Mucosa of descending colon (tissue), 3 donors: ENCODE results near the gene CCL25. TPM values are rescaled to one million over a fixed set of nuclear protein-coding genes. Genes with fewer than 3 reads are reported as not detected.

ENCODE experiments used
- ATAC-seq: fragments of 200-7000 bp; cut with Tn5 transposase; one replicate; pipeline ENCODE4 v1.9.1; 2020; ENCODE audit warnings: mild to moderate bottlenecking, moderate library complexity
- DNase-seq, 3 donors: peaks; one replicate each; pipeline ENCODE4 v3.0.0-alpha.2; 2020
- H3K36me3 ChIP-seq: fragments of 200-600 bp; one replicate; pipeline ENCODE4 v1.8.0; 2021; ENCODE audit warnings: low read depth, mild to moderate bottlenecking
- H3K4me1 ChIP-seq: fragments of 200-600 bp; one replicate; pipeline ENCODE4 v1.8.0; 2021; ENCODE audit warnings: low read depth, mild to moderate bottlenecking
- H3K4me3 ChIP-seq: fragments of 200-600 bp; one replicate; pipeline ENCODE4 v1.8.0; 2021; ENCODE audit warnings: mild to moderate bottlenecking
- H3K9me3 ChIP-seq: fragments of 200-600 bp; one replicate; pipeline ENCODE4 v1.8.0; 2021; ENCODE audit warnings: mild to moderate bottlenecking
- CTCF ChIP-seq: fragments of 200-600 bp; IDR thresholded peaks from one replicate; pipeline ENCODE4 v1.8.0; 2022; ENCODE audit warnings: antibody characterized with exemption, mild to moderate bottlenecking
- intact Hi-C, 2 donors: fragments of 100-400 bp; cut with DNase I in 1 of 2; cut with micrococcal nuclease in 1 of 2; formaldehyde crosslinking; loops; one replicate each; pipeline versions ENCODE4 v1.11.0 to v1.11.1; 2022; cut with DNase I, micrococcal nuclease
- total RNA-seq, 3 donors: library from RNA; stranded (reverse); fragmentation: NEBNext Ultra II Directional in 2 of 3; extraction: Animal tissue kit (Norgen Biotek cat#: 25700) in 2 of 3; gene quantifications; one replicate each; pipeline versions ENCODE4 v1.2.1 to v1.2.4, GENCODE V29; 2021 to 2023
- donor health status: DM: no; HTN: no; CAD: no; lungs with moderate emphysema.
- donor health status: DM: no; HTN: no; CAD: no.
- donor health status: DM: no; HTN: yes; CAD: no.

CCL25 gene
- total RNA-seq, 3 donors from 2014 or later = not detected

DNA sequence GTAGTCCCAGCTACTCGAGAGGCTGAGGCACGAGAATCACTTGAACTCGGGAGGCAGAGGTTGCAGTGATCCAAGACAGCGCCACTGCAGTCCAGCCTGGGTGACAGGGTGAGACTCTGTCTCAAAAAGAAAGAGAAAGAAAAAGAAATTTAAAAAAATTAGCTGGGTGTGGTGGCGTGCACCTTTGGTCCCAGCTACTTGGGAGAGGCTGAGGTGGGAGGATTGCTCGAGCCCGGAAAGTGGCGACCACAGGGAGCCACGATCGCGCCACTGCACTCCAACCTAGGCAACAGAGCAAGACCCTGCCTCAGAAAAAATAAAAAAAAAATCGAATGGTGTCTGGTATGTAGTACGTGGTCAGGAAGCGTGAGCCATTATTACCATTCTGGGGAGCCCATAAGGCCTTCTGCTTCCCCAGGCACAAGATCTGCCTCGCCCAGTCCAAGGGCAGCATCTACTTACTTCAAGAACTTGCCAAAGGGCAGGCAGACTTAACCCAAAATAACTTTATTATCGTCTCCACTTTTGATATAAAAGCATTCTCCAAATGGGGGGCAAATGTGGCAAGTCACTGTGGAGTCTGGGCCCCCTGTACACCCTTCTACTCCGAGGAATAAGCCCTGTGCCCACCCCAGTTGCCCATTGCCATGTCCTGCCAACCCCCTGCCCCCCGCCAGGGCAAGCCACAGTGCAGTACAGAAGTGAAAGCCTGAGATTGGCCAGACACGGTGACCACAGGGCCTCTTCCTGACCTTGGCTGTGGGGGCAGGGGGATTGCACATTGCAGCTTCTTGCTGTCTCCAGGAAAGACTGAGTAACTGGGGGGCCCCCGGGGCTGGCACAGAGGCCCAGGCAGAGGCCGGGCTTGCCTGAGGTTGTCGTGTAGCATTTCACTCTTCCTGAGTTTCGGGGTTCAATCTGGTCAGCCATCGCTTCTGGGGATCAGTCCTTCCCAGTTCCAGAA is 12.6 kb downstream of the CCL25 start:
- no peak for TF ChIP-seq CTCF
- Histone ChIP-seq H3K4me3 (no peak overlapping the region), H3K9me3 (peaks cover 13% of the 10 kb centered on the region), H3K4me1 (no peaks in the 10 kb centered on the region), H3K36me3 (no peaks in the 10 kb centered on the region)
- ATAC-seq = no peak
- intact Hi-C loops = no loop called here
- DNase-seq = no peak

GRCh38 chr19:8065875-8066261 is 13.3 kb downstream of the CCL25 start:
- Histone ChIP-seq H3K36me3 (no peaks in the 10 kb centered on the region), H3K4me1 (no peaks in the 10 kb centered on the region), H3K9me3 (peaks cover 17% of the 10 kb centered on the region), H3K4me3 (no peak overlapping the region)
- DNase-seq (no peak), ATAC-seq (no peak)
- intact Hi-C loops = no loop called here
- no peak for TF ChIP-seq CTCF

- Histone ChIP-seq H3K36me3 (no peaks in the 10 kb centered on the region), H3K9me3 (peaks cover 17% of the 10 kb centered on the region), H3K4me3 (no peak overlapping the region), H3K4me1 (no peaks in the 10 kb centered on the region)
- ATAC-seq (no peak), DNase-seq (no peak)
- no peak for TF ChIP-seq CTCF
- intact Hi-C loops = no loop called here
These were observed 16.8 kb downstream of the CCL25 start for GRCh38 chr19:8069096-8069973.

- Histone ChIP-seq H3K4me3 (no peak overlapping the region), H3K36me3 (no peaks in the 10 kb centered on the region), H3K4me1 (no peaks in the 10 kb centered on the region), H3K9me3 (peaks cover 17% of the 10 kb centered on the region)
- no peak for DNase-seq
- no peak for TF ChIP-seq CTCF
- intact Hi-C loops = no loop called here
- ATAC-seq = no peak
These were observed 19.4 kb downstream of the CCL25 start for GRCh38 chr19:8071912-8072311.

DNA sequence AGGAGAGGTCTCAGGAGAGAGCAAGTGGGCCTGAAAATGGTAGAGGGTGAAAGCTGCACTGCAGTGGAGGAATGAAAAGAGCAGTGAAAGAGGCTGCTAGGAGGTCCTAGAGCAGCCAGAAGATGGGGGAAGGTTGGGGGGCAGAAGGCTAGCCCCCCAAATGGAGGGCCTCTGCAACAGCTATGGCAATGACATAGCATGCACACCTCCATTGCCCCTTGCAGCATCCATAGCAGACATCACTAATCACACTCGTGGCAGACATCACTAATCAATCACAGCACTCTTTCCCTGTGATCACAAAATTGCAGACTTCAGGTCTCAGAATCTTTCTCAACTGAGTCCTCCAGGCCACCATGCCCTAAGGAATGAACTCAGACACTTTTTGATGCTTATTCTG is 21.9 kb downstream of the CCL25 start:
- no peak overlapping the region for H3K4me3 ChIP-seq
- ATAC-seq (no peak), DNase-seq (no peak)
- no peaks in the 10 kb centered on the region for H3K4me1 ChIP-seq
- intact Hi-C loops = no loop called here
- no peak for TF ChIP-seq CTCF
- H3K9me3 ChIP-seq = peaks cover 10% of the 10 kb centered on the region
- no peaks in the 10 kb centered on the region for H3K36me3 ChIP-seq
